ENCODE data around the gene SH2D3A. TPM values are rescaled to one million over a fixed set of nuclear protein-coding genes. Genes with fewer than 3 reads are reported as not detected.
"Not testable (repeated sequence)": the region's sequence is repeated elsewhere in the genome, so short reads cannot be mapped to it uniquely, and the experiment has no call there.

The SH2D3A gene
- total RNA-seq, 1 donor from 2014 or later, result 1.1 TPM

- DNase-seq (ENCODE audit: low spot score), result no peak
- no peak for ATAC-seq
These were observed 23.2 kb upstream of the SH2D3A start for GRCh38 chr19:6790194-6791128.

- DNase-seq (ENCODE audit: low spot score) (no peak), ATAC-seq (no peak)
These were observed 21.7 kb upstream of the SH2D3A start for GRCh38 chr19:6788896-6789295.

GRCh38 chr19:6787393-6787792, 20.2 kb upstream of the SH2D3A start:
- DNase-seq (ENCODE audit: low spot score), result no peak
- ATAC-seq, result no peak

GRCh38 chr19:6779206-6779605, 12.0 kb upstream of the SH2D3A start:
- DNase-seq (ENCODE audit: low spot score), result no peak
- ATAC-seq, result no peak

GRCh38 chr19:6778386-6778785, 11.2 kb upstream of the SH2D3A start:
- ATAC-seq (no peak), DNase-seq (ENCODE audit: low spot score) (no peak)

GRCh38 chr19:6777434-6777833, 10.2 kb upstream of the SH2D3A start:
- ATAC-seq (no peak), DNase-seq (ENCODE audit: low spot score) (no peak)

GRCh38 chr19:6776999-6777398, 9.8 kb upstream of the SH2D3A start:
- no peak for DNase-seq (ENCODE audit: low spot score)
- no peak for ATAC-seq

GRCh38 chr19:6776045-6776444, 8.8 kb upstream of the SH2D3A start:
- DNase-seq (ENCODE audit: low spot score); ATAC-seq: not testable (repeated sequence)

- no peak for ATAC-seq
- DNase-seq (ENCODE audit: low spot score), result no peak
These were observed 7.8 kb upstream of the SH2D3A start for GRCh38 chr19:6774821-6775707.

GRCh38 chr19:6773323-6773931, 6.2 kb upstream of the SH2D3A start:
- DNase-seq (ENCODE audit: low spot score) (no peak), ATAC-seq (peak; percentile 51)

- DNase-seq (ENCODE audit: low spot score), result no peak
- ATAC-seq, result no peak
These were observed 5.7 kb upstream of the SH2D3A start for GRCh38 chr19:6772866-6773322.

GRCh38 chr19:6772028-6772865, 5.0 kb upstream of the SH2D3A start, which contains the start of gene VAV1:
Gene VAV1, plus strand, starts transcription at chr19:6772708. Its CDS starts 100 bp downstream, at chr19:6772808.
- ATAC-seq, result peak; percentile 54
- DNase-seq (ENCODE audit: low spot score), result no peak

GRCh38 chr19:6771648-6772027, 4.4 kb upstream of the SH2D3A start:
- DNase-seq (ENCODE audit: low spot score), result not testable (repeated sequence)

GRCh38 chr19:6769006-6769619, 1.9 kb upstream of the SH2D3A start:
- DNase-seq (ENCODE audit: low spot score) (no peak), ATAC-seq (no peak)

More at GRCh38 chr19:6771648-6772027, 4.4 kb upstream of the SH2D3A start:
- ATAC-seq, result not testable (repeated sequence)

- no peak for DNase-seq (ENCODE audit: low spot score)
These were observed 1.1 kb upstream of the SH2D3A start for GRCh38 chr19:6768236-6768785.

GRCh38 chr19:6767081-6767356, 216 bp downstream of the SH2D3A start:
- DNase-seq (ENCODE audit: low spot score) (no peak), ATAC-seq (peak; percentile 40)

More at GRCh38 chr19:6768236-6768785, 1.1 kb upstream of the SH2D3A start:
- ATAC-seq, result no peak

- no peak for ATAC-seq
- DNase-seq (ENCODE audit: low spot score), result no peak
These were observed 716 bp downstream of the SH2D3A start for GRCh38 chr19:6766357-6767080.

- DNase-seq (ENCODE audit: low spot score), result peak; percentile 57
- peak; percentile 16 for ATAC-seq
These were observed 1.4 kb downstream of the SH2D3A start for GRCh38 chr19:6765738-6766356.
